ENCODE measurements around the gene PRPF40B. TPM values are rescaled to one million over a fixed set of nuclear protein-coding genes. Genes with fewer than 3 reads are reported as not detected.
A peak's percentile ranks its signal among the peaks of the same experiment; 100 is the strongest.

The PRPF40B gene
- total RNA-seq, 4 donors from 2014 or later, result 15.6 to 22.2 (median 17.5) TPM

- no peak for DNase-seq (ENCODE audit: low spot score in 2 of 2)
- H3K4me3 ChIP-seq (ENCODE audit: low read depth, poor library complexity, severe bottlenecking), result no peak overlapping the region
- WGBS, 2 donors, result 94 to 100% methylated on average over 1 to 2 of the region's 2 CpGs
- TF ChIP-seq CTCF (IDR thresholded peaks at IDR 0.05), result no peak
- TF ChIP-seq POLR2A (IDR thresholded peaks at IDR 0.05), result no peak
- intact Hi-C loops (cut with DNase I; ENCODE audit: low total_unique reads), result no loop called here
Observed at GRCh38 chr12:49687941-49688340, 64.6 kb downstream of the PRPF40B start.

GRCh38 chr12:49689237-49689636 lies 65.9 kb downstream of the PRPF40B start:
- DNase-seq (ENCODE audit: low spot score in 2 of 2), result no peak
- H3K4me3 ChIP-seq (ENCODE audit: low read depth, poor library complexity, severe bottlenecking), result no peak overlapping the region
- TF ChIP-seq POLR2A (IDR thresholded peaks at IDR 0.05) (no peak), CTCF (IDR thresholded peaks at IDR 0.05) (no peak)
- intact Hi-C loops (cut with DNase I; ENCODE audit: low total_unique reads), result no loop called here
- 63 to 74% methylated on average over 2 of the region's 2 CpGs for WGBS, 2 donors

GRCh38 chr12:49689785-49690184 lies 66.4 kb downstream of the PRPF40B start:
- TF ChIP-seq CTCF (IDR thresholded peaks at IDR 0.05), result no peak
- TF ChIP-seq POLR2A (IDR thresholded peaks at IDR 0.05), result no peak
- intact Hi-C loops (cut with DNase I; ENCODE audit: low total_unique reads), result no loop called here
- DNase-seq (ENCODE audit: low spot score in 2 of 2), result no peak

GRCh38 chr12:49692851-49693250 lies 69.5 kb downstream of the PRPF40B start:
- H3K4me3 ChIP-seq (ENCODE audit: low read depth, poor library complexity, severe bottlenecking), result no peak overlapping the region
- 81 to 88% methylated on average over 3 of the region's 3 CpGs for WGBS, 2 donors
- no peak for TF ChIP-seq POLR2A (IDR thresholded peaks at IDR 0.05)
- no peak for TF ChIP-seq CTCF (IDR thresholded peaks at IDR 0.05)
- no peak for DNase-seq (ENCODE audit: low spot score in 2 of 2)
- intact Hi-C loops (cut with DNase I; ENCODE audit: low total_unique reads), result no loop called here

More at GRCh38 chr12:49689785-49690184, 66.4 kb downstream of the PRPF40B start:
- H3K4me3 ChIP-seq (ENCODE audit: low read depth, poor library complexity, severe bottlenecking), result no peak overlapping the region

- intact Hi-C loops (cut with DNase I; ENCODE audit: low total_unique reads), result no loop called here
- no peak overlapping the region for H3K4me3 ChIP-seq (ENCODE audit: low read depth, poor library complexity, severe bottlenecking)
- no peak for TF ChIP-seq POLR2A (IDR thresholded peaks at IDR 0.05)
- TF ChIP-seq CTCF (IDR thresholded peaks at IDR 0.05), result no peak
- peak in 1 of 2 donors; percentile 25 for DNase-seq (ENCODE audit: low spot score in 2 of 2)
- 83 to 86% methylated on average over 8 of the region's 8 CpGs for WGBS, 2 donors
Observed at GRCh38 chr12:49693931-49694444, 70.6 kb downstream of the PRPF40B start.

Other genes with a start within 250 kb of the PRPF40B start
- gene KCNH3, start 84.5 kb upstream of the PRPF40B start, total RNA-seq, result 1 to 10 TPM in 1 of 4 donors, under 1 TPM in 1, not detected in 2; 0.17 to 1.1 TPM
- gene MCRS1, start 55.4 kb upstream of the PRPF40B start, total RNA-seq, result 10 to 100 TPM; 38.5 to 53.8 (median 41.5) TPM
- gene FAM186B, start 17.9 kb upstream of the PRPF40B start, total RNA-seq, result 1 to 10 TPM in 1 of 4 donors, under 1 TPM in 3; 0.21 to 1.1 (median 0.57) TPM
- 10 to 100 TPM in 1 of 4 donors, 1 to 10 TPM in 3; 4.3 to 12.5 (median 6.9) TPM for gene FMNL3, start 83.8 kb downstream of the PRPF40B start, total RNA-seq
- 100 to 1,000 TPM; 238 to 407 (median 319) TPM for gene TMBIM6, start 118.0 kb downstream of the PRPF40B start, total RNA-seq
- gene NCKAP5L, start 204.9 kb downstream of the PRPF40B start, total RNA-seq, result 10 to 100 TPM in 1 of 4 donors, 1 to 10 TPM in 3; 6.1 to 12.9 (median 9.0) TPM
- gene BCDIN3D, start 219.5 kb downstream of the PRPF40B start, total RNA-seq, result 1 to 10 TPM; 3.2 to 7.4 (median 6.3) TPM

Data from lower leg skin (tissue), 4 donors.